Measurements from ENCODE around the gene RBKS.

Gene RBKS

GRCh38 chr2:27844821-27845255 is 45.3 kb downstream of the RBKS start:
- no peak for DNase-seq (ENCODE audit: low read depth)
- H3K4me3 ChIP-seq (ENCODE audit: low read depth, low read length): no peak overlapping the region

GRCh38 chr2:27843992-27844391 is 46.2 kb downstream of the RBKS start:
- no peak overlapping the region for H3K4me3 ChIP-seq (ENCODE audit: low read depth, low read length)
- no peak for DNase-seq (ENCODE audit: low read depth)

- DNase-seq (ENCODE audit: low read depth): no peak
- no peak overlapping the region for H3K4me3 ChIP-seq (ENCODE audit: low read depth, low read length)
These were observed 47.3 kb downstream of the RBKS start for GRCh38 chr2:27842894-27843293.

DNA sequence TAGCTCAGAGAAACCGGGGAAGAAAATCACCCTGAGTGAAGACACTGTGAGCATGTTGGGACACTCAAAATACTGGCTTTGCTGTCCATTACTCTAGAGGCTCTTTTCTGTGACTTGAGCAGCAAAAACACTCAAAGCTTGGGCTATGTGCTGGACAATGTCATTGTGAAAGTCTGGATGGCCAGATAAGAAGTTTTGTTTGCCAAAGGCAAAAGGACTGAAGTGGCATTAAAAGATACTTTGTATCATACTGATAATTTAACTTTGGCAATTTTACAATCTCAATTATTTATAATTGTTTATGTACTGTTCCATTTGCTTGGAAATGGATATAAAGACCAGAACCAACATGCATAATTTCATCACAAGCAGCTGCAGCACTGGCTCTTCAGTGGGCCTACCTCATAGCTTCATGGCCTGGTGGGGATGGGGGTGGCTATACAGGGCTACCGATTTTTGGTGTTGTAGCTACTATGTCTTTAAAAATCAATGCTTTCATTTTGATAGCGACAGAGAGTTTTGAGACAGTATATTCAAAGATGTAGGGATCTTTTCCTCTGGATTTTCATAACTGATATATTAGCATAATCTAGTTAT is 51.1 kb downstream of the RBKS start:
- no peak overlapping the region for H3K4me3 ChIP-seq (ENCODE audit: low read depth, low read length)
- no peak for DNase-seq (ENCODE audit: low read depth)

DNA sequence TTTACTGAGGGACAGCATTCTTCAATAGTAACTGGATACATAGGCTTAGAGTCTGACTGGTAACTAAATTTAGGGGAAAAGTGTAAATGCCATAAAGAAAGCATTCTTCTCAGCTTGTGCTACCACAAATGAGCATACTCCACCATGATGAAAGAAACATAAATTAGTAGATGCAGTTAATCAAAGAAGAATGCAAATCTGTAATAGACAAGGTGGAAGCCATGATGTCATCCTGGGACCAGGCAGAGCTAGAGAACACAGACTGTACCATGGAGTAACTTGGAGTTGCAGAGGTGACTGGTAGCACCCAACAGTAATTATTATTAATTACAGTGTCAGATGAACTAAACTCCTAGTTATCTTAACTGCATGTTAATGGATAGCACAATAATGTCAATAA is 51.7 kb downstream of the RBKS start:
- H3K4me3 ChIP-seq (ENCODE audit: low read depth, low read length): no peak overlapping the region
- DNase-seq (ENCODE audit: low read depth): no peak

DNA sequence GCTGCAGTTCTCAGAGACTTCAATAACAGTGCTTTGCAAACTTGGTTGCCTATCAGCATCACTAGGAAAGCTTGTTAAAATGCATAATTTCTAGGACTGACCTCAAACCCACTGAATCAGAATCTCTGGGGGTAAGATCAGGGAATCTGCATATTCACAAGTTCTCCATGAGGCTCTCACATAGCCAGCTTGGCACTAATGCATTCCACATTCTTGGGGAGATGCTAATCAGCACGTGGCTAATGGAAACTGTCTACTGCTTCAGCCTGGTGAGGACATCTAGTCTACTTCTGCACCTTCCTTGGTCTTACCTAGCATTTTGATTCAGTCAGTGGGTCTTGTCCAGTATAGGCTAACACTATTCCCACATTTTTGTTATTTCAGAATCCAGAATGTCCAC is 56.3 kb downstream of the RBKS start:
- no peak for DNase-seq (ENCODE audit: low read depth)
- no peak overlapping the region for H3K4me3 ChIP-seq (ENCODE audit: low read depth, low read length)

DNA sequence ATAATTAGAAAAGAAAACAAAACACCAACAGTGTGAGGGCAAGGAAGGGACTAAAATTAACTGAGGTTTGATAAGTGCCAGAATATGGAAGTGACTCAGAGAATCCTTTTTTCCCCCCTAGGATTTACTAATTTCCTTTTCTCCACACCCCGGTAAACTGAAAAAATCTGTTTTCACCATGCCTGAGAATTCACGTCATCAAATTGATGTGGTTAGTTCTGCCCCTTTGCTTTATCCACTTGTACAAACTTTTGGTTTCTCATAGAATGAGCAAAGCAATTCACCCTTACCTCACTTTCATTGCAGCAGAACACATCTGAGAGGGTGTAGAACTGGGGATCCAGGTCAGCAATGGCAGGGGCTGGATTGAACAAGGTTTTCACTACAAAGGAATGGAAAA is 57.8 kb downstream of the RBKS start:
- H3K4me3 ChIP-seq (ENCODE audit: low read depth, low read length): no peak overlapping the region
- peak; percentile 51 for DNase-seq (ENCODE audit: low read depth)

GRCh38 chr2:27831279-27832050 is 58.7 kb downstream of the RBKS start:
- peak; percentile 23 for DNase-seq (ENCODE audit: low read depth)
- H3K4me3 ChIP-seq (ENCODE audit: low read depth, low read length): no peak overlapping the region

- H3K4me3 ChIP-seq (ENCODE audit: low read depth, low read length): no peak overlapping the region
- no peak for DNase-seq (ENCODE audit: low read depth)
These were observed 59.5 kb downstream of the RBKS start for GRCh38 chr2:27830656-27831055.

- DNase-seq (ENCODE audit: low read depth): no peak
- no peak overlapping the region for H3K4me3 ChIP-seq (ENCODE audit: low read depth, low read length)
These were observed 60.4 kb downstream of the RBKS start for GRCh38 chr2:27829791-27830190.

DNA sequence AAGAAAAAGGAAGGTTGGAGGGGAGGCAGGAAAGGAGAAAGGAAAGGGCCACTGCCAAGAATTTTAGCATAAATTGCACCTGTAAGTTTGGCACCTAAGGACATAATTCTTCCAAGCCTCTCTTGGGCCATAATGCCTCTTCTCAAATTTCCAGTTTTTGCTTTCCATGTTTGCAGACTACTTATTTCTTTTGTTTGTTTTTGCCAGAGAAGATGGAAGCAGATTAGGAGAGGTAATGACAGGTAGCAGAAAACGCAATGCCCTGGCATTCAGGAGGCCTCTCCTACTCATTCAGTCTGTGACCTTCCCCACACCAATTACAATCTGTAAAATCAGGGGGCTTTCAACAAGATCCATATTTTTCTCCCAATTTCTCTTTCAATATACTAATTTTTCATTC is 61.9 kb downstream of the RBKS start:
- H3K4me3 ChIP-seq (ENCODE audit: low read depth, low read length): no peak overlapping the region
- DNase-seq (ENCODE audit: low read depth): no peak

- DNase-seq (ENCODE audit: low read depth): no peak
- H3K4me3 ChIP-seq (ENCODE audit: low read depth, low read length): no peak overlapping the region
These were observed 65.8 kb downstream of the RBKS start for GRCh38 chr2:27824401-27824800.

- no peak for DNase-seq (ENCODE audit: low read depth)
- H3K4me3 ChIP-seq (ENCODE audit: low read depth, low read length): no peak overlapping the region
These were observed 66.6 kb downstream of the RBKS start for GRCh38 chr2:27823569-27823968.

DNA sequence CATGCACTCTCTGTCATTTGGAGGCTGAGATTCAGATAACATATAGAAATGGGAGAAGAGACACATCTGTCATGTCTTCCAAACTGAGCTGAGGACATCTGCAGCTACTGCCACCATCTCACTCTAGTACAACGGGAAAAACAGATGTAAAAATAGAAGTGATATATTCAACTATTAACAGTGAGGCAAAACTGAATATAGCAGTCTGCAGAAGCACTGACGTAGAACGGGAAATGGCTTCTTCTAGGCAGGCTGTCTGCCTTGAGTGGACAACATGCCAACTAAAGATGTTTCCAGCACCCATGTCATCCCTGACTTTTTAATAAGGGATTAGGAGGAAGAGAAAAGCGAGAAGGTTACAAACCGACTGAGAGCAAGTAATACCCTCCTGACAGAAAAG is 67.1 kb downstream of the RBKS start:
- no peak for DNase-seq (ENCODE audit: low read depth)
- no peak overlapping the region for H3K4me3 ChIP-seq (ENCODE audit: low read depth, low read length)

DNA sequence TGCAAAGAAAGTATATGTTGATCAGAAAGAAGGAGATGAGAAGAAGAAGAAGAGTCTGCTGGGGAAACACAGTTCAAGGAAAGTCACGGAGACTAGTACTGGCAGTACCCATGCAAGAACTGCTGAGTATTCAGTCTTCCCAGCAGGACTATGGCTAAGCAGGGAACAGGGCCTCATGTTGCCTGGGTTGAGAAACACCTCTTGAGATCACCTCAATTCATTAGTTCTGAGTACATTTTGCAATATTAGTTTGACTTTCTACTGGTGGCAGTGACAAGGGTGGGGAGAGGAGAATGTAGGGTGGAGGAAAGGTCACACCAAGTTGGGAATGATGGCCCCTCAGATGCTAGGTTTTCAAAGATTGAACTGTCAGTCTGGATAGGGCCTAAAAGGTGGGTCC is 68.1 kb downstream of the RBKS start:
- no peak for DNase-seq (ENCODE audit: low read depth)

DNA sequence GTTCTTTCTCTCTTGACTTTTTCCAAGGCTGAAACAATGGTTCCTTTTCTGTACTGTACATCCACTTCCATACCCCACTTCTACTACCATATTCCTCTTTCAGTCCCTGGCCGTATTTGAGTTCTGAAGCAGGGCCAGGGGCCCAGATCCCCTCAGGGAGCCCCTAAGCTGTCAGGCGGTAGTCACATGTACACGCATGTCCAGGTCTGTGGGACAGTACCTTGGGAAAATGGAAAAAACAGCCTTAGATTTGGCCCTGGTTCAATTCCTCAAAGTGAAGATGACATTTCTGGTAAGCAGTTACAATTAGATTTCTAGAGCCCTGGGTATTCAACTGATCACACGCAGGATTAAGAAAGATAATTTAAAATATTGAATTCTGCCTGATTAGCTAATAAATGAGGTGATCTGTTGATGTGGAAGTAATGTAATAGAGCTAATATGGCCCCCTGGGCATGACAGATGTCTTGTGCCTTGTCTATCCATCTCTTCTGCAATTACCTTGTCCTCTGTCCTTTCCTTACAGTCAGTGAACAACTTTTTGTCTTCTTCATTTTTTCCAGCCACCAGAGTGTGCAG is 74.2 kb downstream of the RBKS start:
- H3K4me3 ChIP-seq (ENCODE audit: low read depth, low read length): no peak overlapping the region
- DNase-seq (ENCODE audit: low read depth): no peak

More for the DNA sequence above, 68.1 kb downstream of the RBKS start:
- no peak overlapping the region for H3K4me3 ChIP-seq (ENCODE audit: low read depth, low read length)

GRCh38 chr2:27814758-27815157 is 75.4 kb downstream of the RBKS start:
- no peak for DNase-seq (ENCODE audit: low read depth)
- H3K4me3 ChIP-seq (ENCODE audit: low read depth, low read length): no peak overlapping the region

GRCh38 chr2:27811768-27812167 is 78.4 kb downstream of the RBKS start:
- no peak overlapping the region for H3K4me3 ChIP-seq (ENCODE audit: low read depth, low read length)
- DNase-seq (ENCODE audit: low read depth): no peak

- no peak overlapping the region for H3K4me3 ChIP-seq (ENCODE audit: low read depth, low read length)
- DNase-seq (ENCODE audit: low read depth): no peak
These were observed 79.7 kb downstream of the RBKS start for GRCh38 chr2:27810455-27810854.

GRCh38 chr2:27809761-27810241 is 80.4 kb downstream of the RBKS start:
- no peak overlapping the region for H3K4me3 ChIP-seq (ENCODE audit: low read depth, low read length)
- DNase-seq (ENCODE audit: low read depth): peak; percentile 65

DNA sequence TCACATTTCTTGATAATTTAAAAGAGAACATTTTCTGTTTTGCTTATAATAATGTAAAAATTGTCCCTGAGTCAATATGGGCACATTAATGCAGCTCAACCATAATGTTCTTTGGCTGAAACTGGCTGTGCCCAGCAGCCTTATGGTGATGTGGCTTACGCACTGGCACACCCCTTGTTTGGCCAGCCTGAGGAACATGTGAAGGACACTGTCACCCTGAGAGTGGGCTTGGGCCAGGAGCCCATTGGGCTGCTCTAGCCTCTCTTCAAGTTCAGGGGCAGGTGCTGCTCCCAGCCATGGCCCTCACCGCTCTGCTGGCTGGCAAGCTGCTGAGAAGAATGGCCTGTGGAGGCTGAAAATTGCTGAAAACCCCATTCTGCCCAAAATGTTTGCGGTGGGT is 81.2 kb downstream of the RBKS start:
- H3K4me3 ChIP-seq (ENCODE audit: low read depth, low read length): no peak overlapping the region
- no peak for DNase-seq (ENCODE audit: low read depth)
